GM23248 (cell line): ENCODE measurements around the gene SH3PXD2A.

Source experiments
- EZH2 ChIP-seq: fragments of 200-600 bp; sonication (generic); IDR thresholded peaks from 2 replicates; pipeline ENCODE4 v1.6.1; 2018; ENCODE audit warnings: antibody characterized with exemption, mild to moderate bottlenecking; ENCODE audit not compliant: insufficient read depth, poor library complexity, severe bottlenecking
- EZH2phosphoT487 ChIP-seq: fragments of 200-600 bp; sonication (generic); IDR thresholded peaks from 2 replicates; pipeline ENCODE4 v1.6.1; 2018; ENCODE audit warnings: antibody characterized with exemption, moderate library complexity, mild to moderate bottlenecking, low read depth; ENCODE audit not compliant: insufficient read depth

DNA sequence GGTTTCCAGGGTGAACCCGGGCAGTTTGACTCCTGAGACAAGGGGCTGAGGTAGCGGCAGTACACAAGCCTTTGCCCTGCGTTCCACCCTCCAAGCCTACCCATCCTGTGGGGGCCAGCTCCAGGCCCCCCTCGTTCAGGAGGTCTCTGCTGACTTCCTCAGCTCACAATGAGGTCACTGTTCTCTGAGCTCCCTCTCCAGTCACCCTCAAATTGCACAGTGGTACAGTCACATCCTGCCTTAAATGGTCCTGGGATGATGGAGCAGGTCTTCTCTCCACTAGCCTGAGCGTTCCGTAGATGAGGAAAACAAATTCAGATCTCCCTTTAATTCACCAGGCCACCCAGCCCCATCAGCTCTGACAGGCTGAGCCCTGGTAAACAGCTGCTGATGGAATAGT, 90.2 kb downstream of the SH3PXD2A start:
- TF ChIP-seq EZH2 (no peak), EZH2phosphoT487 (no peak)
